ENCODE data around the gene ERLEC1.
A peak's percentile ranks its signal among the peaks of the same experiment; 100 is the strongest.
"Not testable (repeated sequence)": the region's sequence is repeated elsewhere in the genome, so short reads cannot be mapped to it uniquely, and the experiment has no call there.

ERLEC1 gene

GRCh38 chr2:53786705-53787613 is at the start of gene ERLEC1, which contains the start of gene ASB3:
TSS of gene ERLEC1 (plus strand) at chr2:53787044. CDS start at chr2:53787211, 167 bp downstream.
TSS of gene ASB3 (minus strand) at chr2:53786953. CDS start at chr2:53765572, 21,381 bp downstream.
- DNase-seq, result peak; percentile 95

GRCh38 chr2:53737091-53737490 is 49.8 kb upstream of the ERLEC1 start:
- DNase-seq, result no peak

- DNase-seq, result no peak
Observed at GRCh38 chr2:53739032-53739431, 47.8 kb upstream of the ERLEC1 start.

GRCh38 chr2:53740170-53740569 is 46.7 kb upstream of the ERLEC1 start:
- no peak for DNase-seq

GRCh38 chr2:53744395-53745065 is 42.3 kb upstream of the ERLEC1 start:
- DNase-seq, result no peak

- no peak for DNase-seq
Observed at GRCh38 chr2:53750041-53750768, 36.6 kb upstream of the ERLEC1 start.

- DNase-seq, result no peak
Observed at GRCh38 chr2:53751728-53752127, 35.1 kb upstream of the ERLEC1 start.

- no peak for DNase-seq
Observed at GRCh38 chr2:53752385-53752784, 34.5 kb upstream of the ERLEC1 start.

- no peak for DNase-seq
Observed at GRCh38 chr2:53753041-53753440, 33.8 kb upstream of the ERLEC1 start.

GRCh38 chr2:53755121-53755520 is 31.7 kb upstream of the ERLEC1 start:
- no peak for DNase-seq

- no peak for DNase-seq
Observed at GRCh38 chr2:53756644-53757043, 30.2 kb upstream of the ERLEC1 start.

GRCh38 chr2:53757206-53757605 is 29.6 kb upstream of the ERLEC1 start:
- not testable (repeated sequence) for DNase-seq

- DNase-seq, result no peak
Observed at GRCh38 chr2:53765767-53766166, 21.1 kb upstream of the ERLEC1 start.

- DNase-seq, result peak; percentile 94
Observed at GRCh38 chr2:53767405-53768241, 19.2 kb upstream of the ERLEC1 start, which contains the start of gene CHAC2. TSS of gene CHAC2 (plus strand) at chr2:53767804. CDS start at chr2:53767887, 83 bp downstream.

GRCh38 chr2:53768242-53768542 is 18.7 kb upstream of the ERLEC1 start:
- DNase-seq, result no peak

GRCh38 chr2:53769318-53769945 is 17.4 kb upstream of the ERLEC1 start:
- no peak for DNase-seq

GRCh38 chr2:53770264-53770663 is 16.6 kb upstream of the ERLEC1 start:
- DNase-seq, result no peak

GRCh38 chr2:53777134-53777533 is 9.7 kb upstream of the ERLEC1 start:
- no peak for DNase-seq

- no peak for DNase-seq
Observed at GRCh38 chr2:53778536-53779162, 8.2 kb upstream of the ERLEC1 start.

- no peak for DNase-seq
Observed at GRCh38 chr2:53780056-53780455, 6.8 kb upstream of the ERLEC1 start.

- no peak for DNase-seq
Observed at GRCh38 chr2:53782676-53783075, 4.2 kb upstream of the ERLEC1 start.
